Measurements from ENCODE around the gene PIM1.

PIM1 gene

DNA sequence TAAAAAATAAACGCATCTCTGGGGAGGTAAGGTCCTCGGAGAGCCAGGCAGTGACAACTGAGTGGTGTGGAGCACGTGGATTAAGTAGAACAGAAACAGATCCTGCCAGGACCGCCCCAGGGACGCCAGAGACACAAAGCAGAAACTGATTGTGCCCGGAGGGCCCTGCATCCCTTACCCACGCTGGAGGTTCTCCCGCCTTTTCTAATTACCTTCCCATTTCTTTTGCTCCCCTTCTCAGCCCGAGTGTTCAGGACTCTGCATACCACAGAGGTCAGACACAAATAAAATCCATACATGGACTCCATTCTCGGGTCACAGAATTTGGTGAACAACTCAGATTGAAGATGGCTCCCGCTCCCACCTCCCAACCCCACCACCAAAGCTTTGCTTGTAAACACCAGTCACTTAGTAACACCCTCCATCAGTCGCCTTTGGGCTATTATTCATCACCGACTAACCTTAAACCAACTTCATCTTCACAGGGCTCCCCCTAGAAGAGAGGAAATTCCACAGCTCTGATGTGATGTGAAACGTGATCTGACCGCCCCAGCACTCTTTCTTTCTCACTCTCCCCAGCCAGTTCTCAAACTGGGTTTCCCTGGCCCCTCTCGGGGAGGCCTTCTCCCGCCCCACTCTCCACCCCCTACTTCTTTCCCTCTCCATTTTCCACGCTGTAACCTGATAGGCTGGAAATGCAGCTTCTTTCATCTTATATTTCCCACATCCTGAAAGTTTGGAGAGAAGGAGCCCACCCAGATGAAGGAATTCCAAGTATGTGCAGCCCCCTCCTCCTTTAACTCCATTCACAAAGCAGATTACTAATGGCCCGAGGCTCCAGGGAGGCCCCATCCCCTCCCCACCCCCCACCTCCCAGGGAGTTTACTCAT lies 32.5 kb upstream of the PIM1 start:
- in situ Hi-C loops (cut with MboI; ENCODE audit: low sequenced_read_pairs): no loop called here

DNA sequence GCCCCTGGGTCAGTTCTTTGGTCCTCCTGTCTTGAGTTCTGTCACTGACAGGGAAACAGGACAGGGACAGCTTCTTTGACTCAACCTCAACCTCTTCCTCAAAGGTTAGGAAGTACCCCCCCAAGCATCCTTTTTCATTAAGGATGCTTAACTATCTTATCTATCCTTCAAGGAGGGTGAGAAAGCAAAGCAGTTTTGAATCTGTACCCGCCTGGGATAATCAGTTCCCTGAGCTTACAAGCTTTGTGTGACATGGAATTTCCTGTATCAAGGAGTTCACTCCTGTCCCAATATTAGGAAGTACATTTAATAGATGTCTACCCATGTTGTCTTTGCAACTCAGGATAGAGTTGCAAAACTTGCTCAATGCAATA lies 31.1 kb upstream of the PIM1 start:
- in situ Hi-C loops (cut with MboI; ENCODE audit: low sequenced_read_pairs): no loop called here

DNA sequence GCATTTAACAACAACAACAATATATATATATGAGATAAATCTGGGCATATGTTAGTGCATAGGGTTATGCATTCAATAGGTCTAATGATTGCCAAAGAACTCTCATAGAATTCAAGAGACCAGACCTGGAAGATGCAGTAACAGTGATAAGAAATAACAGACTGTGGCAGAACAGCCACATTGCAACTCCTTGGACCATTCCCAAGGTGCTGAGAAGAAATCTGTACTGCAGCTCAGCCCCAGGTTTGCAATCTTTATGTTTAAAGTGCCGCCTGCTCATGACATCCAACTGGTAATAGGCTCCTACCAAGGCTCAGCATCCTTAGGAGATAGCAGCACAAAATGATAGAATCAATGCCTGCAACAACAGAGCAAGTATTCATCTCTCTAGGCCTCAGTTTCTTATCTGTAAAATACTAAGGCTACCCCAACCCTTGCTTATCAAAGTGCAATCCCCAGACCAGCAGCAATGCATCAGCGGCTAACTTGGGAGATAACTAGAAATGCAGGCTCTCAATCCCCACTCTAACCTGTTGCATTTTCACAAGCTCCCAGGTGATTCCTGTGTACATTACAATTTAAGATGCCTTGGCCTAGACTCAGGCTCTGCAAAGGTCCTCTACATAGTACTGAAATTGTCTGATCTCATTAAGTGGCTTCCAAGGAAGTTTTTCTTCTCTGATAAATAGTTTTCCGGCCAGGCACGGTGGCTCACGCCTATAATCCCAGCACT lies 30.6 kb upstream of the PIM1 start:
- in situ Hi-C loops (cut with MboI; ENCODE audit: low sequenced_read_pairs): no loop called here

DNA sequence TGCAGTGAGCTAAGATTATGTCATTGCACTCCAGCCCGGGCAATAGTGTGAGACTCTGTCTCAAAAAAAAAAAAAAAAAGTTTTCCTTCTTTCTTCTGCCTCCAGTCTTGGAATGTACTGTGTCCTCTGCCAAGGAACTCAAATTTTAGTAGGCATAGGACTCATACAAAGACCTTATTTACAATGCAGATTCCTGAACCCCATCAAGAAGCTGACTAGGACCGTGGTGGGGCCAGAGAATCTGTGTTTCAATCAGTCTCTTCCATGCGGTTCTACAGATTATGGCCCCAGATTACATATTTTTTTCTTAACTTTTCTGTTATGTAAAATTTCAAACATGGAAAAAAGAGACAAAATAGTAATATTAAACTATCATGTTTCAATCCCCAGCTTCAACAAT lies 29.8 kb upstream of the PIM1 start:
- in situ Hi-C loops (cut with MboI; ENCODE audit: low sequenced_read_pairs): no loop called here

DNA sequence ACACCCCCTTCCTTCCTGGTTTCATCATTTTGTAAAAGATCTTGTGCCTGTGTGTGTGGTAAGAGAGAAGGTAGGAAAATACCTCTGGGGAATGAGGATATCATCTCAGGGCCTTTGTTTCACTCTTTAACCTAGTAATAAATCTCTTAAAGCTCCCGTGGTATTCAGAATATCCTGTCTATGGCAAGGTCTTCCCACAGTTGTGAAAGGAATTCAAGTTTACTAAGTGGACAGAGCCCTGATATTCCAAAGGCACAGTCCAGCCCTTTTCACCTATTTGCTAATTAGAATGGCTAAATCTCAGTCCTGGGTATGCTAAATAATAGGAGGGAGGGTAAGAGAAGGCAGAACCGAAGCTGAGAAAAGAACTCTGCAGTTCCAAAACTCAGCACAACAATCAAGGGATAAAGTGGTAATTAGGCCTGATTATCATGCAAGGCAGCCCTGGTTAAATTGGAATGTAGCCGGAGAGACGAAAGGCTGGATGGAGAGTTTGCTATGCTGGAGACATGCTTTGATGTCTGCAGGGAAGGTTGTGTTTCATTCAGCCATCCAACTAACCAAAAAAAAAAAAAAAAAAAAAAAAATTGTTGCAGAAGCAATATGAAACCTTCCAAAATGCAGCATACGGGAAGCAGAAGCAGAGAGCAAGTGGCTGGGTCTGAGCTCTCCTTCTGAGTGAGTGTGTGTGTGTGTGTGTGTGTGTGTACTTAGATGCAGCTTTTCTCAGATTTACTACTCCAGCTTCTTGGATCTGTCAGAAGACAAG lies 28.5 kb upstream of the PIM1 start:
- in situ Hi-C loops (cut with MboI; ENCODE audit: low sequenced_read_pairs): no loop called here

DNA sequence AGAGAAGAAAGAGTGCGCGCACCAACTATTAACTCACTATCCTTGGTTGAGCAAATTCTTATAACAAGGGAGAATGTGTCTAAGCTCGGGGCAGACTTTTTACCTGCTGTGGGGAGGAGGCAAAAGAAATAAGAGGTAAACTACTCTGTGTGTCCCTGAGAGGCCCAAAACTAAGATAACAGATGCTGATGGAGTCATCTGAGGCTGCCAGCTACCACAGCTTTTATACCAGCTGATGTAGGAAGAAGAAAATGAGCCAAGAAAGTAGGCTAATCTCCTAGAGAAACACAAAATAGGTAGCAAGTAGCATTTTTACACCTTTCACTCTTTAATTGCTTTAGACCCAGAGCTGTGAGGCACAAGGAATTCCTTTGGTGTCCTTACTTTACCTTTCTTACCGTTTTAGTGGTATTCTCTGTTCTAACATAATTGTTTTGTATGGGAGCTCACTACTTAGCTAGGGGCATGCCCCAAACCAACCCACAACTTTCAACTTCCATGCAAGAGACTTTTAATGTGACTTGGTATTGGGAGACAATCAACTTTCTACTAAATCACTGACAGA lies 27.8 kb upstream of the PIM1 start:
- in situ Hi-C loops (cut with MboI; ENCODE audit: low sequenced_read_pairs): no loop called here

DNA sequence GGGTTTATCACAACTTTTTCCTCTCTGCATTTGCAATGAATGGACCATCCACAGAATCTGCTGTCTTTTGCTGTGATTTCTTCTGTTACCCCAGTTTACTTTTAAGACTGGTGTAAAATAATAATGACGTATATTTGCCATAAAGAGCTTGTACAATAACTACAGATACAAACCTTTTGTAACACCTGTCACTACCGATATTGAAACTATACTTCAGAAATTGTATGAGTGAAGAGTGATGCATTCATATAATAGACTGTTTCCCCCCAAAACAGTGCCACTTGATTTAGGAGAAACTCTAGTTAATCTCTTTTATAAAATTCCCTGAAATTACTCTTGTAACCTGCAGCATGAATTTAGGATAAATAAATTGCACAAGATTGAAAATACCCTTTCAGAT lies 26.4 kb upstream of the PIM1 start:
- in situ Hi-C loops (cut with MboI; ENCODE audit: low sequenced_read_pairs): no loop called here

DNA sequence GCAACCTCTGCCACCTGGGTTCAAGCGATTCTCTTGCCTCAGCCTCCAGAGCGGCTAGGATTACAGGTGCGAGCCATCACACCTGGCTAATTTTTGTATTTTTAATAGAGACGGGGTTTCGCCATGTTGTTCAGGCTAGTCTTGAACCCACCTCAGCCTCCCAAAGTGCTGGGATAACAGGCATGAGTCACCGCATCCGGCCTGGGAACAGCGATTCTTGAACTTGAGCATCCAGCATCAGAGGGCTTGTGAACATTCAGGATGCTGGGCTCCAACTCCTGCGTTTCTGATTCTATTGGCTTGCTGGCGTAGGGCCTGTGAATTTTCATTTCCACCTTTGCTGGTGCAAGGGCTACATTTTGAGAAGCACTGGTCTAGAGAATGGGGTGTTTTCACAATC lies 24.5 kb upstream of the PIM1 start:
- in situ Hi-C loops (cut with MboI; ENCODE audit: low sequenced_read_pairs): no loop called here

DNA sequence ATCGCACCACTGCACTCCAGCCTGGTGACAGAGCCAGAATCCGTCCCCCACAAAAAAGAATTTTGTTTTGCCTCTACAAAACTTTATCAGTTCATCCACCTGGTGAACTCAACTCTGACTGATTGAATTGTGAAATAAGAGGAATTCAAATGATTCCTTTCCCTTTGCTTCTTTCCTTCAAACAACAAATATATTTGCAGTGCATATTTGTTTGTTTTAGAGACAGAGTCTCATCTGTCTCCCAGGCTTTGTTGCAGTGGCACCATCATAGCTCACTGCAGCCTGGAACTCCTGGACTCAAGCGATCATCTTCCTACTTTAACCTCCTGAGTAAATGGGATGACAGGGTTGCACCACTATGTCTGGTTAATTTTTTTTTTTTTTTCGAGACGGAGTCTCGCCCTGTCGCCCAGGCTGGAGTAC lies 23.2 kb upstream of the PIM1 start:
- in situ Hi-C loops (cut with MboI; ENCODE audit: low sequenced_read_pairs): no loop called here

DNA sequence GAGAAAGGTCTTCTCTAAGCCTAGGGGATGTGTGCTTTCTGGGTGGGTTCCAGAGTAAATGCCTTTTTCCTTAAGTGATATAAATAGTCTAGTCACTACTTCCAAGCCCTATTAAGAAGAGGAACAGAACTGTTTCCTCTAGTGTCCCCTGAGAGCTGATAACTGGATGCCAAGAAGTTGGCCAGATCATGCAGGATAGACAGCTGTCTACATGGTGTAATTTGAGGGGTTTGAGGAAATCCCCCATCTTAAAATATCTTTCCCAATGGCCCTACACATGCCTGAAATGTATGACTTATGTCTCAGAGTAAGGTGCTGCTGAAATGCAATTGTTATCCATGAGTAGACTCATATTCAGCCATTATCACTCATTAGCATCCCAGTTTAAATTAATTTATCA lies 20.2 kb upstream of the PIM1 start:
- in situ Hi-C loops (cut with MboI; ENCODE audit: low sequenced_read_pairs): no loop called here

DNA sequence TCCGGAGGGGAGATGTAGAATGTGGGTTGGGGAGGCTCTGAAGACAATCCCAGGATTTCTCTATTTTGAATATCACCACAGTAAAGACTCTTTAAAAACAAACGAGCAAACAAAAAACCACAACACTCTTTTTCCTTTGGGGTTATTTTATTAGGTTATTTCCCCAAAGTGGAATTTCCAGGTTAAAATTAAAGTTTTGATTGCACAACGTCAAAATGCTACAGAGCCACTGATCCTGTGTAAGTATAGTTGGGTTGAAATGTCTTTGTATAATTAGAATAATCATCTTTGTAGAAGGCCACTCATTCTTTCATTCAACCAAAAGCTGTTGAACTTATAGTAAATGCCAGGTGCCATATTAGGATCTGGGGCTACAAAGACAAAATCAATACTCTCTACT lies 19.6 kb upstream of the PIM1 start:
- in situ Hi-C loops (cut with MboI; ENCODE audit: low sequenced_read_pairs): no loop called here

DNA sequence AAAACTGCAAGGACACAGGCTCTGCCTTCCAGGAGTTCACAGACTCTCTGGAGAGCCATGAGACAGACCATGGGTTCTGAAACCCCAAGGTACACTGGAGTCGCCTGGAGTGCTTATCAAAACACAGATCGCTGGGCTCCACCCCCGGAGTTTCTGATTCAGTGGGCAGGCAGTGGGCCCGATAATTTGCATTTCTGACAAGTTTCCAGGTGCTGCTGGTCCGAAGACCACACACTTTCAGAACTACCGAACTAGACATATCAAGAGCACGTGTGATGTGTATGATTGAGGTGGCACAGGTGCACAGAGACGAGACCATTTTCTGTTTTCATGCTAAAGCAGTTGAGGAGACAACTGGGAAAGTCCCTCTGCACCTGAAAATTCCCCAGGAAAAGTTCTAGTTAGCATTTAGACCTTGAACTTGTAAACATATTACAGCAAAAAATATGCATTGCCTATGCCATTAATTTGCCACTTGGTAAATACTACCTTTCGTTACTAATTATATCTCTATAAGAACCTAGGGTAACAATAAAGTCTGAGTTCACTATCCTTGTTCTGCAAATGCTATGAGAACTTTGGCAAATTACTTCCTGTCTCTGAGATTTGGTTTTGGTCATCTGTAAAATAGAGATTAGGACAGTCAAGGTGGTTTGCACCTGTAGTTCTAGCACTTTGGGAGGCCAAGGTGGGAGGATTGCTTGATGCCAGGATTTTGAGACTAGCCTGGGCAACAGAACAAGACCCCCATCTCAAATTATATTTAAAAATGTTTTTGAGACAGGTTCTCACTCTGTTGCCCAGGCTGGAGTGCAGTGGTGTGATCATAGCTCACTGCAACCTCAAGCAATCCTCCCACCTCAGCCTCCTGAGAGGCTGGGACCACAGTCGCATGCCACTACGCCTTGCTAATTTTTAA lies 14.3 kb upstream of the PIM1 start:
- in situ Hi-C loops (cut with MboI; ENCODE audit: low sequenced_read_pairs): no loop called here

DNA sequence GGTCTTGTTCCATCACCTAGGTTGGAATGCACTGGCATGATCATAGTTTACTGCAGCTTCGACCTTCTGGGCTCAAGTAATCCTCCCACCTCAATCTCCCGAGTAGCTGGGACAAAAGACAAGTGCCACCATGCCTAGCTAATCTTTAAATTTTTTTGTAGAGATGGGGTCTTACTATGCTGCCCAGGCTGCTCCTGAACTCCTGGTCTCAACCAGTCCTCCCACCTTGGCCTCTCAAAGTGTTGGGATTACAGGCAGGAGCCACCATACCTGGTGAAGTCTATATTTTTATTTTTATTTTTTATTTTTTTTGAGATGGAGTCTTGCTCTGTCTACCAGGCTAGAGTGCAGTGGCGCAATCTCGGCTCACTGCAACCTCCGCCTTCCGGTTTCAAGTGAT lies 11.4 kb upstream of the PIM1 start:
- in situ Hi-C loops (cut with MboI; ENCODE audit: low sequenced_read_pairs): no loop called here

DNA sequence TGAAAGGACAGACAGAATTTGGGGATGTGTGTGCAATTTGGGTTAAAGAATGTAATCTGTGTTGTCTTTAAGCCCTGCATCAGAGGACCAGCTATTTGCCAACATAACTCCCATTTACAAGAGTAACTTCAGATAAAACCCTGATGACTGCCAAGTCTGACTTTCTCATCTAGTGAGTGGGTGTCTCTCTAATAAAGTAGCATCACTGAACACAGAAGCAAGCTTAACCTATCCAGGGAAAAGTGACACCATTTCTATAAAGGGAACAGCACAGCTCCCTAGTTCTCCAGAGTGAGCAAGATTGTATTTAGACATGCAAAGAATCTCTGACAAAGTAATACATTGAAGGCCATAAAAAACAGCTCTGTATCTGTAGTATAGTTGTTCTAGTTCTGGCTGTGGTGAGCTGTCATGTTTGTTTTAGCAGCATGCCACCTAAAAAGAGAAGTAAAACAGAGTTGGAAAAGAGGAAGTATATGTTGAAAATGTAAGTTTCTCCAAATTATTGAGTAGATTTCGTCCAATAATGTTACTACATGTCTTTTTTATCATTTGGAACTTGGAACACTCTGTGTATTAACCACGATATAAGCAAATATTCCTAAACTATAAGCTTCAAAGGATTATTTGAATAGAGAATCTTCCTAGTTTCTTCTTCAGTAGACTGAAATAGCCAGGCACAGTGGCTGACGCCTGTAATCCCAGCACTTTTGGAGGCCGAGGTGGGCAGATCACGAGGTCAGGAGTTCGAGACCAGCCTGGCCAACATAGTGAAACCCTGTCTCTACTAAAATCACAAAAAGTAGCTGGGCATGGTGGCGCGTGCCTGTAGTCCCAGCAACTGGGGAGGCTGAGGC lies 8.8 kb upstream of the PIM1 start:
- in situ Hi-C loops (cut with MboI; ENCODE audit: low sequenced_read_pairs): no loop called here

DNA sequence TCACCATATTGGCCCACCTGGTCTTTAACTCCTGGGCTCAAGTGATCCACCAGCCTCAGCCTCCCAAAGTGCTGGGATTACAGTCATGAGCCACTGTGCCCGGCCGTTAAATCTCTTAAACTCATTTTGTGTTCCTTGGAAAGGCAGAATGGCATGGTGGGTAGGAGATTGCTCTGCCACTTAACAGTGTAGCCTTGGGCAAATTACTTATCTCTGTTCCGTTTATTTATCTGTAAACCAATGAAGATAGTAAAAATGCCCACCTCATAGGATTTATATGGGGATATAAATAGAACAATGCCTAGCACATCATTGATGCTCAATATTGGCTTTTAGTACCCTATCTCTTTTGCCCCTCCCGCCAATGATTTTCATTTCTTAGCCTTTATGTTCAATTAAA lies 7.2 kb upstream of the PIM1 start:
- in situ Hi-C loops (cut with MboI; ENCODE audit: low sequenced_read_pairs): no loop called here

DNA sequence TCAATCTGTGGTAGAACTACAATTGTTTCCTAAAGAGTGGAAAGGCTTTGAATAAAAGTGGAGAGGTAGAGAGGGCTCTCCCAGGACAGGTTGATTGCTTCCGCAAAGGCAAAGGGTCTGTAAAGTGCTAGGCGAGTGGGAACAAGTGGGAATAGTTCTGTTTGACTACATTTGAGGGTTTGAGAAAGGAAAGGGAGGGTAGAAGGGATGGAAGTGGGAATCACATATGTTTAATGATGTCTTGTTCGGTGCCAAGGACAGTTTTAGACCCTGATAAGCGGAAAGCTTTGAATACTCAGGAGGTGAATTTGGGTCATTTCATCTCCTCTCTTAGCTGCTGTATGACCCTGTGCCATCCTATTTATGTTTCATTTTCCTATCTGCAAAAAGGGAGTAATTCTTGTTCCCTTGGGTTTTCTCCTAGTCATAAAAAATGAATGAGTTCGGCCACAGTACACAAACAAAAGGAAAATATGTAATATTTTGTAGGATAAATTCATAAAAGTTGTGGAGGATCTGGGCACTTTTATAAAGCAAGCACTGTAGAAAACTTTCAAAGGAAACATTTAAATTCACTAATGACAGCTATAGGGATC lies 1.7 kb upstream of the PIM1 start:
- in situ Hi-C loops (cut with MboI; ENCODE audit: low sequenced_read_pairs): no loop called here

DNA sequence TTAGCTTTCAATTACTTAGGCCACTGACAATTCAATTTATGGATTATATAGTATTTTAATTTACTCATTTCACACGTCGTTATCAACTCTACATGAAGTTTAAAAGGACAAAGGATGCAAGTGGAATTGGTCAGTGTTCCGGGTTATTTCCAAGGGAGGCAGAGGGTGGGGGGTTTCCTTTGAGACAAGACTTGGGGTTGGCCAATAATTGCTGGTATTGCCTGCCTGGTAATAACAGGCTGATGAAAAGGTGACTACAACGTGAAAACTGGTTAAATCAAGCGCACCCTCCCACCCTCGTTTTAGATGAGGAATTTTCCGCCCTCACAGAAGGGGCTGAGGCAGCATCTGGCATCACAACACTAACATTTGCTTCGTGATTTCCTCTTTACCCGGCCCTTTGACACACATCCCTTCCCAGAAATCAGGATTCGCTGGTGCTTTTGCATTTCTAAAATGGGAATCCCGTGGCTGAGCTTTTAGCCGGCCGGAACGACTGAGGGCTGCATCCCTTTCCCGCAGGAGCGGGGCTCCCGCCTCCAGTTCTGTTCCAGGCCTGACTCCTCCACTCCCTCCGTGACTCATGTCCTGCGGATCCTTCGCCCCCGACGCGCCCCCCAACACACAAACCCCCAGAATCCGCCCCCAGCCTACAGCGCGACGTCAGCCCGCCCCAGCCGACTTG lies 999 bp upstream of the PIM1 start:
- in situ Hi-C loops (cut with MboI; ENCODE audit: low sequenced_read_pairs): no loop called here
